K562 (cell line): ENCODE results near the gene SLC39A13. TPM values are rescaled to one million over a fixed set of nuclear protein-coding genes. Genes with fewer than 3 reads are reported as not detected.

ENCODE experiments used
- polyA plus RNA-seq, 8 experiments: library from polyadenylated mRNA; depleted of rRNA in 4 of 8; stranded (reverse) in 5 of 8; unstranded in 3 of 8; fragments of >200 nt; fragmentation: Nextera tagmentation in 2 of 8; fragmentation: Illumina TruSeq in 1 of 8; extraction: Ambion mirVana in 2 of 8; extraction: Trizol in 1 of 8; gene quantifications; 2 replicates each; pipeline versions ENCODE4 v1.2.1 to v1.2.3, GENCODE V29; 2011 to 2014; ENCODE audit warnings: inconsistent platforms in 1 of 8, missing spikeins in 1 of 8
- total RNA-seq, 7 experiments: library from RNA; depleted of rRNA in 6 of 7; stranded (reverse); fragments of >200 nt in 6 of 7; fragmentation: Illumina TruSeq in 2 of 7; extraction: Trizol in 2 of 7; gene quantifications; 2 replicates each; pipeline versions ENCODE4 v1.2.1 to v1.2.3, GENCODE V29; 2011 to 2021; ENCODE audit warnings: low replicate concordance in 1 of 7
- TF ChIP-seq, protein P1 (sequence below): fragments of 200-600 bp; sonication (generic); IDR thresholded peaks from one replicate; pipeline ENCODE4 v1.6.1; 2012; ENCODE audit warnings: mild to moderate bottlenecking, low read depth, low read length, inconsistent platforms
- TF ChIP-seq, protein P2 (sequence below): fragments of 450-650 bp; formaldehyde crosslinking; IDR thresholded peaks from 2 replicates; pipeline ENCODE4 v1.4.0; 2020; ENCODE audit warnings: mild to moderate bottlenecking, moderate library complexity

The SLC39A13 gene
- total and polyA plus RNA-seq, 9 of the 15 experiments (the other 6 are each of a cell fraction or from before 2014, with no cell fraction given): 0.17 to 15.9 (median 3.2) TPM

DNA sequence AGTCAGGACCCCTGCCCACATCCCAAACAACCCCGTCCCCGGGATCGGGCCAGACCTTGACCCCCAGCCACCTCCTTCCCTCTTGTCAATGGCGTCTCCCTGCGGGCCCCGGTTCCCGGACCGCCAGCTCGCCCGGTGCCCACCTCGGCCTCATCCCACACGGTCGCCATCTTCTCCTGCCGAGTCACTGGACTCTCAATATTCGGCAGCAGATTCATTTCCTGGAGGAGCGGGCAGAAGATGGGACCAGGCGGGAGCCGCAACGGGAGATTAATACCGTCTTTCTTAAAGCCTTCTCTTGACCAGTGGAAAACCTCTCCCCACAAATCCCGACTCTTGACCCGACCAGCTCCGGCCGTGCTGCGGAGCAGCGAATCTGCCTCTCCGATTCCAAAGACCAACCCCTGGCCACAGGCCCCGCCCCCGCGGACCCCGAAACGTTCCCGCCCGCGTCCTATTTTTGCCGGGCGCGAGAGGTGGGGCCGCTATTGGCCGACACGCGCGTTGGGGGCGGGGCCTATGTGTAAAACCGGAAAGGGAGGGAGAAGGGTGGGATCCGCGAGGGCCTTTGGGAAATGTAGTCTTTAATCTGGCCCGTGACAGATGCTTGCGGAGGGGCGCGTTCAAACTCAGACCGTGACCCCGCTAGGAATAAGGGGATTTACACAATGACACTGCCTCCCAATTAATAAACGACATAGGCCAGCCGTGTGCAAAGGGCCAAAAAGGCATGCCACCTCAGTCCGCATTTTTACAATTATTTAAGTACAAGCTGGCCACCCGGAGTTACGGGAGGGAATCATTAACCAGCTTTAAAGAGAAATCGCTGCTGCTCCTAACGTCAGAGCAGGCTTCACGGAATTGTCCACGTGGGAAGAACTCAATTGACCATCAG is 17.9 kb downstream of the SLC39A13 start, which contains the start of gene PSMC3 (continued):
- TF ChIP-seq, protein P1, sequence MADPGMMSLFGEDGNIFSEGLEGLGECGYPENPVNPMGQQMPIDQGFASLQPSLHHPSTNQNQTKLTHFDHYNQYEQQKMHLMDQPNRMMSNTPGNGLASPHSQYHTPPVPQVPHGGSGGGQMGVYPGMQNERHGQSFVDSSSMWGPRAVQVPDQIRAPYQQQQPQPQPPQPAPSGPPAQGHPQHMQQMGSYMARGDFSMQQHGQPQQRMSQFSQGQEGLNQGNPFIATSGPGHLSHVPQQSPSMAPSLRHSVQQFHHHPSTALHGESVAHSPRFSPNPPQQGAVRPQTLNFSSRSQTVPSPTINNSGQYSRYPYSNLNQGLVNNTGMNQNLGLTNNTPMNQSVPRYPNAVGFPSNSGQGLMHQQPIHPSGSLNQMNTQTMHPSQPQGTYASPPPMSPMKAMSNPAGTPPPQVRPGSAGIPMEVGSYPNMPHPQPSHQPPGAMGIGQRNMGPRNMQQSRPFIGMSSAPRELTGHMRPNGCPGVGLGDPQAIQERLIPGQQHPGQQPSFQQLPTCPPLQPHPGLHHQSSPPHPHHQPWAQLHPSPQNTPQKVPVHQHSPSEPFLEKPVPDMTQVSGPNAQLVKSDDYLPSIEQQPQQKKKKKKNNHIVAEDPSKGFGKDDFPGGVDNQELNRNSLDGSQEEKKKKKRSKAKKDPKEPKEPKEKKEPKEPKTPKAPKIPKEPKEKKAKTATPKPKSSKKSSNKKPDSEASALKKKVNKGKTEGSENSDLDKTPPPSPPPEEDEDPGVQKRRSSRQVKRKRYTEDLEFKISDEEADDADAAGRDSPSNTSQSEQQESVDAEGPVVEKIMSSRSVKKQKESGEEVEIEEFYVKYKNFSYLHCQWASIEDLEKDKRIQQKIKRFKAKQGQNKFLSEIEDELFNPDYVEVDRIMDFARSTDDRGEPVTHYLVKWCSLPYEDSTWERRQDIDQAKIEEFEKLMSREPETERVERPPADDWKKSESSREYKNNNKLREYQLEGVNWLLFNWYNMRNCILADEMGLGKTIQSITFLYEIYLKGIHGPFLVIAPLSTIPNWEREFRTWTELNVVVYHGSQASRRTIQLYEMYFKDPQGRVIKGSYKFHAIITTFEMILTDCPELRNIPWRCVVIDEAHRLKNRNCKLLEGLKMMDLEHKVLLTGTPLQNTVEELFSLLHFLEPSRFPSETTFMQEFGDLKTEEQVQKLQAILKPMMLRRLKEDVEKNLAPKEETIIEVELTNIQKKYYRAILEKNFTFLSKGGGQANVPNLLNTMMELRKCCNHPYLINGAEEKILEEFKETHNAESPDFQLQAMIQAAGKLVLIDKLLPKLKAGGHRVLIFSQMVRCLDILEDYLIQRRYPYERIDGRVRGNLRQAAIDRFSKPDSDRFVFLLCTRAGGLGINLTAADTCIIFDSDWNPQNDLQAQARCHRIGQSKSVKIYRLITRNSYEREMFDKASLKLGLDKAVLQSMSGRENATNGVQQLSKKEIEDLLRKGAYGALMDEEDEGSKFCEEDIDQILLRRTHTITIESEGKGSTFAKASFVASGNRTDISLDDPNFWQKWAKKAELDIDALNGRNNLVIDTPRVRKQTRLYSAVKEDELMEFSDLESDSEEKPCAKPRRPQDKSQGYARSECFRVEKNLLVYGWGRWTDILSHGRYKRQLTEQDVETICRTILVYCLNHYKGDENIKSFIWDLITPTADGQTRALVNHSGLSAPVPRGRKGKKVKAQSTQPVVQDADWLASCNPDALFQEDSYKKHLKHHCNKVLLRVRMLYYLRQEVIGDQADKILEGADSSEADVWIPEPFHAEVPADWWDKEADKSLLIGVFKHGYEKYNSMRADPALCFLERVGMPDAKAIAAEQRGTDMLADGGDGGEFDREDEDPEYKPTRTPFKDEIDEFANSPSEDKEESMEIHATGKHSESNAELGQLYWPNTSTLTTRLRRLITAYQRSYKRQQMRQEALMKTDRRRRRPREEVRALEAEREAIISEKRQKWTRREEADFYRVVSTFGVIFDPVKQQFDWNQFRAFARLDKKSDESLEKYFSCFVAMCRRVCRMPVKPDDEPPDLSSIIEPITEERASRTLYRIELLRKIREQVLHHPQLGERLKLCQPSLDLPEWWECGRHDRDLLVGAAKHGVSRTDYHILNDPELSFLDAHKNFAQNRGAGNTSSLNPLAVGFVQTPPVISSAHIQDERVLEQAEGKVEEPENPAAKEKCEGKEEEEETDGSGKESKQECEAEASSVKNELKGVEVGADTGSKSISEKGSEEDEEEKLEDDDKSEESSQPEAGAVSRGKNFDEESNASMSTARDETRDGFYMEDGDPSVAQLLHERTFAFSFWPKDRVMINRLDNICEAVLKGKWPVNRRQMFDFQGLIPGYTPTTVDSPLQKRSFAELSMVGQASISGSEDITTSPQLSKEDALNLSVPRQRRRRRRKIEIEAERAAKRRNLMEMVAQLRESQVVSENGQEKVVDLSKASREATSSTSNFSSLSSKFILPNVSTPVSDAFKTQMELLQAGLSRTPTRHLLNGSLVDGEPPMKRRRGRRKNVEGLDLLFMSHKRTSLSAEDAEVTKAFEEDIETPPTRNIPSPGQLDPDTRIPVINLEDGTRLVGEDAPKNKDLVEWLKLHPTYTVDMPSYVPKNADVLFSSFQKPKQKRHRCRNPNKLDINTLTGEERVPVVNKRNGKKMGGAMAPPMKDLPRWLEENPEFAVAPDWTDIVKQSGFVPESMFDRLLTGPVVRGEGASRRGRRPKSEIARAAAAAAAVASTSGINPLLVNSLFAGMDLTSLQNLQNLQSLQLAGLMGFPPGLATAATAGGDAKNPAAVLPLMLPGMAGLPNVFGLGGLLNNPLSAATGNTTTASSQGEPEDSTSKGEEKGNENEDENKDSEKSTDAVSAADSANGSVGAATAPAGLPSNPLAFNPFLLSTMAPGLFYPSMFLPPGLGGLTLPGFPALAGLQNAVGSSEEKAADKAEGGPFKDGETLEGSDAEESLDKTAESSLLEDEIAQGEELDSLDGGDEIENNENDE: no peak
- TF ChIP-seq, protein P2, sequence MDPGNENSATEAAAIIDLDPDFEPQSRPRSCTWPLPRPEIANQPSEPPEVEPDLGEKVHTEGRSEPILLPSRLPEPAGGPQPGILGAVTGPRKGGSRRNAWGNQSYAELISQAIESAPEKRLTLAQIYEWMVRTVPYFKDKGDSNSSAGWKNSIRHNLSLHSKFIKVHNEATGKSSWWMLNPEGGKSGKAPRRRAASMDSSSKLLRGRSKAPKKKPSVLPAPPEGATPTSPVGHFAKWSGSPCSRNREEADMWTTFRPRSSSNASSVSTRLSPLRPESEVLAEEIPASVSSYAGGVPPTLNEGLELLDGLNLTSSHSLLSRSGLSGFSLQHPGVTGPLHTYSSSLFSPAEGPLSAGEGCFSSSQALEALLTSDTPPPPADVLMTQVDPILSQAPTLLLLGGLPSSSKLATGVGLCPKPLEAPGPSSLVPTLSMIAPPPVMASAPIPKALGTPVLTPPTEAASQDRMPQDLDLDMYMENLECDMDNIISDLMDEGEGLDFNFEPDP (CRISPR knock-in tag): no peak
